WERI-Rb-1 (cell line): ENCODE results near the gene ITGA4.

ENCODE experiments used
- DNase-seq: peaks from one replicate; pipeline ENCODE4 v3.0.0-alpha.2; 2020
- H3K27ac ChIP-seq: fragments of 250-450 bp; sonication (Bioruptor Pico); 2 replicates; pipeline ENCODE4 v1.5.1; 2020; ENCODE audit warnings: mild to moderate bottlenecking, moderate library complexity
- H3K27me3 ChIP-seq: fragments of 250-450 bp; sonication (Bioruptor Pico); 2 replicates; pipeline ENCODE4 v1.5.1; 2021; ENCODE audit warnings: mild to moderate bottlenecking, low read depth, moderate library complexity; ENCODE audit not compliant: insufficient read depth, severe bottlenecking
- H3K36me3 ChIP-seq: fragments of 250-450 bp; sonication (Bioruptor Pico); 2 replicates; pipeline ENCODE4 v1.5.1; 2020; ENCODE audit warnings: mild to moderate bottlenecking, moderate library complexity
- H3K4me3 ChIP-seq: 2 replicates; pipeline ENCODE4 v1.5.1; 2011; ENCODE audit warnings: low read depth, mild to moderate bottlenecking, control low read depth, low read length
- H3K9me3 ChIP-seq: fragments of 250-450 bp; sonication (Bioruptor Pico); 2 replicates; pipeline ENCODE4 v1.5.1; 2021; ENCODE audit warnings: mild to moderate bottlenecking, moderate library complexity; ENCODE audit not compliant: severe bottlenecking
- CTCF ChIP-seq: IDR thresholded peaks from 2 replicates; pipeline ENCODE4 v1.5.1; 2011; ENCODE audit warnings: low read depth, mild to moderate bottlenecking, control low read depth, inconsistent platforms, low read length

Gene ITGA4

GRCh38 chr2:181578829-181579228 lies 121.6 kb downstream of the ITGA4 start:
- TF ChIP-seq CTCF, result no peak
- no peak overlapping the region for H3K4me3 ChIP-seq
- H3K9me3 ChIP-seq, result no peaks in the 10 kb centered on the region
- H3K36me3 ChIP-seq, result no peaks in the 10 kb centered on the region
- no peaks in the 10 kb centered on the region for H3K27me3 ChIP-seq
- H3K27ac ChIP-seq, result no peak overlapping the region
- DNase-seq, result no peak

GRCh38 chr2:181581534-181581933 lies 124.3 kb downstream of the ITGA4 start:
- no peaks in the 10 kb centered on the region for H3K9me3 ChIP-seq
- no peak overlapping the region for H3K27ac ChIP-seq
- H3K4me3 ChIP-seq, result no peak overlapping the region
- no peaks in the 10 kb centered on the region for H3K36me3 ChIP-seq
- no peaks in the 10 kb centered on the region for H3K27me3 ChIP-seq
- TF ChIP-seq CTCF, result peak; percentile 71
- DNase-seq, result peak; percentile 56

GRCh38 chr2:181585732-181586131 lies 128.5 kb downstream of the ITGA4 start:
- Histone ChIP-seq H3K27ac (peak overlapping the region; percentile 85), H3K36me3 (no peaks in the 10 kb centered on the region), H3K4me3 (no peak overlapping the region), H3K9me3 (no peaks in the 10 kb centered on the region), H3K27me3 (no peaks in the 10 kb centered on the region)
- DNase-seq, result no peak
- no peak for TF ChIP-seq CTCF
